RWPE2 (cell line): ENCODE measurements around the gene TRIM72.
"Not testable (repeated sequence)": the region's sequence is repeated elsewhere in the genome, so short reads cannot be mapped to it uniquely, and the experiment has no call there.

Experiments used
- ATAC-seq: fragments of 200-7000 bp; cut with Tn5 transposase; 3 replicates; pipeline ENCODE4 v1.9.1; 2021; ENCODE audit warnings: low read depth
- DNase-seq: peaks from one replicate; pipeline ENCODE4 v3.0.0-alpha.2; 2020; ENCODE audit warnings: low spot score
- H3K27ac ChIP-seq: fragments of 450-650 bp; 2 replicates; pipeline ENCODE4 v1.5.1; 2017; ENCODE audit warnings: mild to moderate bottlenecking; ENCODE audit not compliant: poor library complexity, severe bottlenecking
- H3K27me3 ChIP-seq: fragments of 250-450 bp; sonication (Bioruptor Pico); 2 replicates; pipeline ENCODE4 v1.5.1; 2021; ENCODE audit warnings: mild to moderate bottlenecking, moderate library complexity; ENCODE audit not compliant: insufficient read depth, poor library complexity, severe bottlenecking
- H3K36me3 ChIP-seq: fragments of 250-450 bp; sonication (Bioruptor Pico); 2 replicates; pipeline ENCODE4 v1.5.1; 2020; ENCODE audit warnings: low read depth, mild to moderate bottlenecking, moderate library complexity
- H3K4me1 ChIP-seq: fragments of 250-450 bp; sonication (Bioruptor Pico); 2 replicates; pipeline ENCODE4 v1.5.1; 2021; ENCODE audit warnings: mild to moderate bottlenecking, moderate library complexity; ENCODE audit not compliant: insufficient read depth, poor library complexity, severe bottlenecking
- H3K4me3 ChIP-seq: fragments of 250-450 bp; sonication (Bioruptor Pico); 2 replicates; pipeline ENCODE4 v1.5.1; 2021; ENCODE audit warnings: mild to moderate bottlenecking, moderate library complexity; ENCODE audit not compliant: severe bottlenecking
- H3K9me3 ChIP-seq: fragments of 250-450 bp; sonication (Bioruptor Pico); 2 replicates; pipeline ENCODE4 v1.5.1; 2021; ENCODE audit warnings: mild to moderate bottlenecking, moderate library complexity; ENCODE audit not compliant: severe bottlenecking
- CTCF ChIP-seq: fragments of 450-650 bp; IDR thresholded peaks from one replicate; pipeline ENCODE4 v1.5.1; 2017; ENCODE audit warnings: mild to moderate bottlenecking, moderate library complexity; ENCODE audit not compliant: poor library complexity, severe bottlenecking

Gene TRIM72

DNA sequence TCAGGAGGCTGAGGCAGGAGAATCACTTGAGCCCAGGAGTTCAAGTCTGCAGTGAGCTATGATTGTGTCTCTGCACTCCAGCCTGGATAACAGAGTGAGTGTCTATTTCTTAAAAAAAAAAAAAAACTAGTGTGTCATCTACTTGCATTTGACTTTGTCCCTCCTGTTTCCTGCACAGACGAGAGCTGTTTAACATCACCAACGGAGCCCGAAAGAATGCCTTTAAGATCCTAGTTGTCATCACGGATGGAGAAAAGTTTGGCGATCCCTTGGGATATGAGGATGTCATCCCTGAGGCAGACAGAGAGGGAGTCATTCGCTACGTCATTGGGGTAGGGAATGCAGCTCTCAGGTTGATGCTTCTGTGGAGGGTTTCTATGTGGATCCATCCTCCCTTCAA lies 59.3 kb downstream of the TRIM72 start:
- Histone ChIP-seq H3K4me1 (peaks cover 12% of the 10 kb centered on the region), H3K9me3 (no peaks in the 10 kb centered on the region), H3K27me3 (no peaks in the 10 kb centered on the region), H3K4me3 (no peak overlapping the region), H3K36me3 (no peaks in the 10 kb centered on the region), H3K27ac (no peak overlapping the region)
- no peak for TF ChIP-seq CTCF
- ATAC-seq (no peak), DNase-seq (no peak)

DNA sequence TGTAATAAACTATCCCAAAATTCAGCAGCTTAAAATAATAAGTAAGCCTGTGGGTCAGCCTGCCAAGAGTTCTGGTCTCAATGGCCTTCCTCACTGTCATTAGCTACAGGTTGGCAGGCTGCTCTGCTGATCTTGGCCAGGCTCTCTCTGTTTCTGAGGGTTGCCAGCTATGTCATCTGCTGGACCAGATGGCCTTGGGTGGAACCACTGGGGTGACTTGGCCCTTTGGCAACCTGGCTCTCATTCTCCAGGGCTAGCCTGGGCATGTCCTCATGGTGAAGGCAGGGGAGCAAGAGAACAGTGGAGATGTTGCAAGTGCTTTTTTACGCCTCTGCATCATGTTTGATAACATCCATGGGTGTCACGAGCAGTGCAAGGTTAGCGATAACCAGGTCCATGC lies 59.8 kb downstream of the TRIM72 start:
- TF ChIP-seq CTCF = no peak
- Histone ChIP-seq H3K9me3 (no peaks in the 10 kb centered on the region), H3K4me1 (peaks cover 12% of the 10 kb centered on the region), H3K27me3 (no peaks in the 10 kb centered on the region), H3K36me3 (no peaks in the 10 kb centered on the region), H3K4me3 (no peak overlapping the region), H3K27ac (no peak overlapping the region)
- ATAC-seq = no peak
- DNase-seq = no peak

DNA sequence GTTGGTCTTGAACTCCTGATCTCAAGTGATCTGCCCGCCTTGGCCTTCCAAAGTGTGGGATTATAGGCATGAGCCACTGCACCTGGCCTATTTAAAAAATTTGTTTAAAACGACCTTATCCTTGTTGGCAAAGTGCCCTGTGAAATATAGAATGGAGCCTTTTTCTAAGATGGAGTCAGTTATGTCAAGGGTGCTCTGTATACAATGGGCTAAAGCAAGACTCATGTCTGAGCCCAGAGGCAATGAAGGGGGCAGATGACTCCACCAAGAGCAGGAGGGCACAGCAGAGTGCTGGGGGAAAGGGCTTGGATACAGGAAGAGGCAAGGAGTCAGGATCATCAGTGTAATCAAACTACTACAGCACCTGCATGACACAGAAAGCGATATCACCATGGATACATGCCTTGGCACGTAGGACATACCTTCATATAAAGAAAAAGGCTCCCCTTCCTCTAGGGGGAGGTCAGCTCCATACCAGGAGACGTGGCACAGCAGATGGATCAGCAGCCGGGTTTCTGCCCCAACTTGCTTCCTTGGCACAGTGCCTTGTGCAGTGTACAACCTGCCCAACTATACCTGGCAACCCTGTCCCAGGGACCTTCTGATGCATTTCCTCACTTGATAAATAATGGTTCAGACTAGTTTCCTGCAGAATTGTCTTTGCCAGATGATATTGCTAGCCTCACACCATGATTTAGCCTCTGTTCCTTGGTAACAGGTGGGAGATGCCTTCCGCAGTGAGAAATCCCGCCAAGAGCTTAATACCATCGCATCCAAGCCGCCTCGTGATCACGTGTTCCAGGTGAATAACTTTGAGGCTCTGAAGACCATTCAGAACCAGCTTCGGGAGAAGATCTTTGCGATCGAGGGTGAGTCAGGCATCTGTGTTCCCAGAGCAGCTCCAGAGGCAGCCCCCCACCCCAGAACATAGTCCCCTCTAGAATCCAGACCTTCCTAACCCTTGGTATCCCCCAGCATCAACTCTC lies 61.2 kb downstream of the TRIM72 start:
- Histone ChIP-seq H3K36me3 (no peaks in the 10 kb centered on the region), H3K4me1 (peaks cover 12% of the 10 kb centered on the region), H3K27ac (no peak overlapping the region), H3K4me3 (no peak overlapping the region), H3K27me3 (no peaks in the 10 kb centered on the region), H3K9me3 (no peaks in the 10 kb centered on the region)
- TF ChIP-seq CTCF = peak; percentile 18
- DNase-seq (no peak), ATAC-seq (peak; percentile 83)

DNA sequence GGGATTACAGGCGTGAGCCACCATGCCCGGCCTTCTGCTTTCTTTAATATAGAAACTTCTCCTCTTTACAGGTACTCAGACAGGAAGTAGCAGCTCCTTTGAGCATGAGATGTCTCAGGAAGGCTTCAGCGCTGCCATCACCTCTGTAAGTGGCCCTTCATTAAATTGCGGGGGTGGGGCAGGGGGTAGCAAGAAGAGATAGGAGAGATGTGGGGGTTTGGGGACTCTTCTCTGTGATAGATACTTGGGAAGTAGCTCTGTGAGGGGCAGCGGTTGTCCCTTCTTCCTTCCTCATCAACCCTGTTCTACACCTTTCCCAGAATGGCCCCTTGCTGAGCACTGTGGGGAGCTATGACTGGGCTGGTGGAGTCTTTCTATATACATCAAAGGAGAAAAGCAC lies 62.7 kb downstream of the TRIM72 start:
- DNase-seq (no peak), ATAC-seq (no peak)
- H3K27me3 ChIP-seq = no peaks in the 10 kb centered on the region
- H3K4me1 ChIP-seq = peaks cover 12% of the 10 kb centered on the region
- no peaks in the 10 kb centered on the region for H3K36me3 ChIP-seq
- no peaks in the 10 kb centered on the region for H3K9me3 ChIP-seq
- TF ChIP-seq CTCF = no peak
- H3K4me3 ChIP-seq = no peak overlapping the region
- H3K27ac ChIP-seq = no peak overlapping the region

DNA sequence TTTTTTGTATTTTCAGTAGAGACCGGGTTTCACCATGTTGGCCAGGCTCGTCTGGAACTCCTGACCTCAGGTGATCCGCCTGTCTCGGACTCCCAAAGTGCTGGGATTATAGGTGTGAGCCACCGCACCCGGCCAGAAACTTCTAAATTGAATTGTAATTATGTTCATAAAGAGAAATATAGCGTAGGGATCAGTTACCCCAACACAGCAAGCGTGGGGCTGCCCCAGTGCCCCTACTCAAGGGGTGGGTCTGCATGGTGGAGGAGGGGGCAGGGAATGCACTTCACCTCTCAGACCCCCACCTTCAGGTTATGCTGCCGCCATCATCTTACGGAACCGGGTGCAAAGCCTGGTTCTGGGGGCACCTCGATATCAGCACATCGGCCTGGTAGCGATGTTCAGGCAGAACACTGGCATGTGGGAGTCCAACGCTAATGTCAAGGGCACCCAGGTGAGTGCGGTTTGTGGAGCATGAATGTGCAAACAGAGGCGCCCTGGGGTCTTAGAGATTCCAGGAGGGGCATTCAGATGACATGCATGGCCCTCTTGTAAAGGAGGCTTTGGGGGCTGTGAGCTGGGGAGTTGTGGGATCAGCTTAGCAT lies 63.8 kb downstream of the TRIM72 start:
- ATAC-seq (no peak), DNase-seq (no peak)
- Histone ChIP-seq H3K4me1 (peaks cover 12% of the 10 kb centered on the region), H3K27me3 (no peaks in the 10 kb centered on the region), H3K36me3 (no peaks in the 10 kb centered on the region), H3K4me3 (no peak overlapping the region), H3K27ac (no peak overlapping the region), H3K9me3 (no peaks in the 10 kb centered on the region)
- no peak for TF ChIP-seq CTCF

GRCh38 chr16:31278853-31279252 lies 64.9 kb downstream of the TRIM72 start:
- not testable (repeated sequence) for H3K27ac ChIP-seq, H3K9me3 ChIP-seq, ATAC-seq, H3K27me3 ChIP-seq, H3K4me3 ChIP-seq, H3K36me3 ChIP-seq, DNase-seq
- peaks cover 11% of the 10 kb centered on the region for H3K4me1 ChIP-seq
